Glutamatergic neuron (in vitro differentiated cells): ENCODE results near the gene NOS1AP. TPM values are rescaled to one million over a fixed set of nuclear protein-coding genes. Genes with fewer than 3 reads are reported as not detected.

ENCODE experiments used
- DNase-seq: peaks from one replicate; pipeline ENCODE4 v3.0.0; 2022
- H3K27ac Mint-ChIP-seq: one replicate; pipeline ENCODE4 v1.8.0; 2020; ENCODE audit warnings: mild to moderate bottlenecking, mixed read lengths, inconsistent platforms; ENCODE audit not compliant: unreplicated experiment
- H3K27me3 Mint-ChIP-seq: one replicate; pipeline ENCODE4 v1.8.0; 2020; ENCODE audit warnings: mild to moderate bottlenecking, moderate library complexity, mixed read lengths, inconsistent platforms; ENCODE audit not compliant: unreplicated experiment
- H3K36me3 Mint-ChIP-seq: one replicate; pipeline ENCODE4 v1.8.0; 2020; ENCODE audit warnings: mild to moderate bottlenecking, mixed read lengths, inconsistent platforms; ENCODE audit not compliant: unreplicated experiment
- H3K4me1 Mint-ChIP-seq: one replicate; pipeline ENCODE4 v1.8.0; 2020; ENCODE audit warnings: mild to moderate bottlenecking, low read depth, mixed read lengths, inconsistent platforms; ENCODE audit not compliant: unreplicated experiment
- H3K4me3 Mint-ChIP-seq: one replicate; pipeline ENCODE4 v1.8.0; 2020; ENCODE audit warnings: mild to moderate bottlenecking, mixed read lengths, inconsistent platforms; ENCODE audit not compliant: unreplicated experiment
- H3K9me3 Mint-ChIP-seq: one replicate; pipeline ENCODE4 v1.8.0; 2020; ENCODE audit warnings: mild to moderate bottlenecking, moderate library complexity, mixed read lengths, inconsistent platforms; ENCODE audit not compliant: unreplicated experiment
- CTCF ChIP-seq: fragments of 200-600 bp; sonication (generic); IDR thresholded peaks from one replicate; pipeline ENCODE4 v1.5.0; 2021; ENCODE audit not compliant: partially characterized antibody, unreplicated experiment
- total RNA-seq: library from RNA; stranded (reverse); fragmentation: NEBNext Ultra II Directional; extraction: Animal tissue kit (Norgen Biotek cat#: 25700); gene quantifications from one replicate; pipeline ENCODE4 v1.2.1, GENCODE V29; 2021; ENCODE audit not compliant: unreplicated experiment

The NOS1AP gene
- total RNA-seq, 1 donor from 2014 or later = 12.7 TPM

GRCh38 chr1:162153374-162153773 is 83.9 kb downstream of the NOS1AP start:
- H3K4me1 Mint-ChIP-seq = peaks cover 12% of the 10 kb centered on the region
- H3K27ac Mint-ChIP-seq = no peak overlapping the region

GRCh38 chr1:162157469-162157868 is 88.0 kb downstream of the NOS1AP start:
- peaks cover 7% of the 10 kb centered on the region for H3K4me1 Mint-ChIP-seq
- H3K27ac Mint-ChIP-seq = no peak overlapping the region
- H3K36me3 Mint-ChIP-seq = no peaks in the 10 kb centered on the region
- H3K4me3 Mint-ChIP-seq = no peak overlapping the region
- no peaks in the 10 kb centered on the region for H3K27me3 Mint-ChIP-seq
- DNase-seq = no peak
- TF ChIP-seq CTCF = no peak
- peaks cover 4% of the 10 kb centered on the region for H3K9me3 Mint-ChIP-seq

More at GRCh38 chr1:162153374-162153773, 83.9 kb downstream of the NOS1AP start:
- no peak for DNase-seq
- Mint-ChIP-seq H3K27me3 (no peaks in the 10 kb centered on the region), H3K9me3 (peaks cover 4% of the 10 kb centered on the region), H3K4me3 (no peak overlapping the region), H3K36me3 (peaks cover 4% of the 10 kb centered on the region)
- no peak for TF ChIP-seq CTCF

GRCh38 chr1:162158624-162159271 is 89.3 kb downstream of the NOS1AP start:
- Mint-ChIP-seq H3K27ac (no peak overlapping the region), H3K27me3 (no peaks in the 10 kb centered on the region), H3K9me3 (peaks cover 3% of the 10 kb centered on the region), H3K36me3 (no peaks in the 10 kb centered on the region), H3K4me3 (no peak overlapping the region), H3K4me1 (peaks cover 3% of the 10 kb centered on the region)
- no peak for DNase-seq
- TF ChIP-seq CTCF = no peak

GRCh38 chr1:162159515-162159914 is 90.0 kb downstream of the NOS1AP start:
- H3K27me3 Mint-ChIP-seq = no peaks in the 10 kb centered on the region
- H3K27ac Mint-ChIP-seq = no peak overlapping the region
- H3K4me3 Mint-ChIP-seq = no peak overlapping the region
- H3K4me1 Mint-ChIP-seq = peaks cover 3% of the 10 kb centered on the region
- DNase-seq = no peak
- H3K9me3 Mint-ChIP-seq = peaks cover 3% of the 10 kb centered on the region
- TF ChIP-seq CTCF = no peak
- H3K36me3 Mint-ChIP-seq = no peaks in the 10 kb centered on the region

GRCh38 chr1:162161916-162162550 is 92.5 kb downstream of the NOS1AP start:
- no peaks in the 10 kb centered on the region for H3K36me3 Mint-ChIP-seq
- no peak for DNase-seq
- TF ChIP-seq CTCF = no peak

More at GRCh38 chr1:162161916-162162550, 92.5 kb downstream of the NOS1AP start:
- H3K9me3 Mint-ChIP-seq = no peaks in the 10 kb centered on the region
- H3K4me1 Mint-ChIP-seq = peaks cover 4% of the 10 kb centered on the region
- H3K4me3 Mint-ChIP-seq = no peak overlapping the region
- H3K27ac Mint-ChIP-seq = no peak overlapping the region
- no peaks in the 10 kb centered on the region for H3K27me3 Mint-ChIP-seq
